NCI-H146 (cell line): ENCODE data around the gene FAM135A.

ENCODE experiments used
- DNase-seq: peaks from one replicate; lab custom pipeline; 2025; lab: John Stamatoyannopoulos, UW

Gene FAM135A

DNA sequence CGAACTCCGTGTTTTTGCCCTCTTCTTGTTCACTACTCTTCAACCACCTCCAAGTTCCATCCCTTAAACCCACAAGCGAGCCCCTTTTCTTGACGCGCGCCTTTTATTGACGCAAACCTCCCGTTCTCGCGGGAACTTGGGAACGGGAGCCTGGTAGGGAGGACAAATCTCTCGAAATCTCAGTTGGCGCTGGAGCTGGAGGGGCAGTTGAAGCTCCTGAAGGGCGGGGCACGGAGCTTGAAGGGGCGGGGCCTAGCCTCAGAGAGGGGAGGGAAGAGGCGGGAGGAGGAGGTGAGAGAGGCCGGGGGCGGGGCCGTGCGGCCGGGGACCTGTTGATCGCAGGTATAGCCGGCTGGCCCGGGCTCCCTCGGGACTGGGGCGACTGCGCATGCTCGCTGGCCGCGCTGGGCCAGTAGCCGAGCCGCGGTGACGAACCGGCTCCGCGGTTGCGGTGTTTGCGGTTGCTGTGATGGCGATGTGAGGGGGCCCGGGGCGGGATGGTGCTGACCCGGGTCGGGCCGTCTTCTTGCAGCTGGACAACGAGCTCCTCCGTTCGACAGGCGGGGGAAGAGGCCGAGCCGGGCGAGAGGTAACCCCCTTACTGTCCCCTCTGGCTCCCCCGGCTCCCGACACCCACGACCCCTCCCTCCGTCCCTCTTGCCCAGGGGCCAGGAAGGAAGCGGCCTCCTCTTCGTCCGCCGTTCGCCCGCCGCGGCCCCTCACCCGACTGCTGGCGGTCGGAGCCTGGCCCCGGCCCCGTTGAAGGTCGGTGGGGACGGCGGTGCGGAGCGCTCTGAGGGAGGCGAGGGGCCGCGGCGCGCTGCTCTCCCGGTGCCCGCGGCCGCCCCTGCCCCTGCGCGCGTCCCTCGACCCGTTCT, at the start of gene FAM135A:
Gene FAM135A (plus strand): TSS at position 395 of the 878 bp plus-strand sequence. CDS start 14,835 bp downstream, outside the sequence.
- DNase-seq: peak; percentile 99

- DNase-seq: no peak
Observed at GRCh38 chr6:70363741-70364493, 49.4 kb upstream of the FAM135A start.

- DNase-seq: peak; percentile 38
Observed at GRCh38 chr6:70369332-70369950, 43.9 kb upstream of the FAM135A start.

- no peak for DNase-seq
Observed at GRCh38 chr6:70370496-70370895, 42.8 kb upstream of the FAM135A start.

- DNase-seq: peak; percentile 82
Observed at GRCh38 chr6:70371454-70372105, 41.7 kb upstream of the FAM135A start.

DNA sequence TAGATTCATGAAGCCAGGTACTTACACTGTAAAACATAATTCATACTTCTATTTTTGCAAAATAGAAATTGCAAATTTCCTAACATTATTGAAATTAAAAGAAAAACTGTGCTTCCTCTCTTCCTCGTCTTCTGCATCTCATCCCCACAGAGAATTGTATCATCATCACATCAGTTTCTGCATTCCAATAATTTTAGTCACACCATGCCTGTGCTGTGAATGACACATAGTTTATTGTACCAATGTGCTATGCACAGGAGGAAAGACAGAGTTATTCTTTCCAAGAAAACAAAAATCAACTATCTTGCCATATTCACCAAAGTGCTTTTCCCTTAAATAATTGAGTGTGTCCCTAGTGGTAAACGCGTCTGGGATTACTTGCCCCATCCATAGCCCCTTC, 38.1 kb upstream of the FAM135A start:
- no peak for DNase-seq

DNA sequence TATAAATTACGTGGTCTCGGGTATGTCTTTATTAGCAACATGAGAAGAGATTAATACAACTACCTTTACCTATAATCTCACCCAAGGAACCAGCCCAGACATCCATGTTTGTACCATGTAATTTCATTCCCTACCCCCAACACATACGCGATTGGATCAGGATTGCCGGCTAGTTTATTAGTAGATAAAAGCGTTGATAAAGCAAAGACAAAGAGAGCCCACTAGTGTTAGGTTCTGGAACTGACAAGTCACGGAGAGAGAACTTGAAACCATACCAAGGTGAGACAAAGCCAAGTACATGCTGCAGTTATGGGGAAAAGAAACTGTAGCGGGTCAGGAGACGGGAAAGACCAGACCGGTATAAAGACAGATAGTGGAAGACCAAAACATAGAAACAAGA, 37.4 kb upstream of the FAM135A start:
- no peak for DNase-seq

- no peak for DNase-seq
Observed at GRCh38 chr6:70376628-70377027, 36.7 kb upstream of the FAM135A start.

DNA sequence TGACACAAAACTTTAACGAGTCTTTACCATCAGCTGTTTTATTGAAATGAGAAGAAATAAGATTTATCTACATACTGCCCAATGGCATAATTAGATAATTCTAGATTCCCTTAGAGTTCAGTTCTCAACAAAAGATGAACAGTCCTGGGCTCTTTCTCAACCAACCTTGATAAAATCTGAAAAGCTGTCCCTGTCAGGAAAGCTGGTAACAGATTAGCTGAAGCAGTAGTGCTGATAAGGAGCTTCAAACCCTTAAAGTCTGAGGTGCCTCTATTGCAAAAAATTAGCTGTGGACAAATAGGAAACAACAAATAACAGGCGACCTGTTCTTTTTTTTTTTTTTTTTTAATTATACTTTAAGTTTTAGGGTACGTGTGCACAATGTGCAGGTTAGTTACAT, 35.9 kb upstream of the FAM135A start:
- no peak for DNase-seq

- no peak for DNase-seq
Observed at GRCh38 chr6:70379473-70380013, 33.8 kb upstream of the FAM135A start.

GRCh38 chr6:70380252-70380651, 33.1 kb upstream of the FAM135A start:
- no peak for DNase-seq

DNA sequence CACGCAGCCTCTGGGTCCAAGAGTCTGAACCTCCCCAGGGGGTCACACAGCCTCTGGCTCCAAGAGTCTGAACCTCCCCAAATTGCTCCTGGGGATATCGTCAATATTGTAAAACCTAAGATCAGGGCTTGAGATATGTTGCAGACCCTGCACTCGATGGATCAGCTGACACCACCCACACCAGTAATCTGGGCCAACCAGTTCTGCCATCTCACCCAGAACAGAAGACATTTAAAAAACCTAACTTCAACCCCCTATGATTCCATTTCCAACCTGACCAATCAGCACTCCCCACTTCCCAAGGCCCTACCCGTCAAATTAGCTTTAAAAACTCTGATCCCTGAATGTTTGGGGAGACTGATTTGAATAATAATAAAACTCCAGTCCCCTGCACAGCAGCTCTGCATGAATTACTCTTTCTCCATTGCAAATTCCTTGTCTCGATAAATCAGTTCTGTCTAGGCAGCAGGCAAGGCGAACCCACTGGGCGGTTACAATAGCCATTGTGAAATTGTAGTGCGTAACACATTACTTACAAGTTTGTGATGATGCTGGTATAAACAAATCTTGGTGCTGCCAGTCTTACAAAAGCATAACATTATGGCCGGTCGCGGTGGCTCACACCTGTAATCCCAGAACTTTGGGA, 32.4 kb upstream of the FAM135A start:
- DNase-seq: no peak

DNA sequence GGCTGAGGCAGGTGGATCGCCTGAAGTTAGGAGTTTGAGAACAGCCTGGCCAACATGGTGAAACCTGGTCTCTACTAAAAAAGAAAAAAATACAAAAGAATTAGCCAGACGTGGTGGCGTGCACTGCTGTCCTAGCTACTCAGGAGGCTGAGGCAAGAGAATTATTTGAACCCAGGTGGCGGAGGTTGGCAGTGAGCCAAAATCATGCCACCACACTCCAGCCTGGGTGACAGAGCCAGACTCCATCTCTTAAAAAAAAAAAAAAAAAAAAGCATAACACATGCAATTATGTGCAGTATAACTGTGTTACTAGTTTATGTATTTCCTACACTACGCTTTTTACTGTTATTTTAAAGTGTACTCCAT, 31.9 kb upstream of the FAM135A start:
- DNase-seq: no peak

- DNase-seq: no peak
Observed at GRCh38 chr6:70385901-70386300, 27.4 kb upstream of the FAM135A start.

GRCh38 chr6:70388814-70389213, 24.5 kb upstream of the FAM135A start:
- no peak for DNase-seq

GRCh38 chr6:70389261-70389660, 24.0 kb upstream of the FAM135A start:
- no peak for DNase-seq

DNA sequence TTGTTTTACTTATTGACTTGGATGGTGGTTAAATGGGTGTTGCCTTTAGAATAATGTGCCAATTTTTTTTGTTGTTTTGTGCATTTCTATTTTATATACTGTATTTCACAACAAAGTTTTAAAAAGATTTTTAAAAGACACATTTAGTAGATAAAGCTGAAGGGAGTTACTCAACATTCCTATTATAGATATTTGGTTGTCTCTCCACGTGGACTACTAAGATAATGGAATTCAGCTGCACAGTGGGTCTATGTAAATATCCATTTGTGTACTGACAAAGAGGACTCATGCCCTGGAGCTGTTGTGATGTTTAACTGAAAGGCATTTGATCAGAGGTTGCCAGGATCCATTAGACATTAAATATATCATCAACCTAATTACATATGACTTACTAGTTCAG, 23.2 kb upstream of the FAM135A start:
- DNase-seq: peak; percentile 90

DNA sequence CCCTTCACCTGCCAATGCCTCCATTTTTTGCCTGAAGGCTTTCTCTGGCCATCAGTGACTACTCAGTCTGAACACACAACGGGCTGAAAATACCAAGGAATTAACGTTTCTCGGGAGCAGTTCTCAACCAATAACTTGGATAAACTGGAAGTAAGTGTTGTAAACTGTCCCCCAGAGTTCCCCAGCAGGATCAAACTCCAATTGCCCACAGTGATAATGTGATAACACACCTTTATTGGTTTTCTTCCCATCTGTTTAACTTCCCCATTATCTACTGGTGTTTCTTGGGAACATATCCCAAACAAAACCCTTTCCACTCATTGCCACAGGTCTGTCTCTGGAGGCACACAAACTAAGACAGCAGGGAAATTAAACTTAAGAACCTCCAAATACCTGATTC, 21.8 kb upstream of the FAM135A start:
- peak; percentile 29 for DNase-seq

DNA sequence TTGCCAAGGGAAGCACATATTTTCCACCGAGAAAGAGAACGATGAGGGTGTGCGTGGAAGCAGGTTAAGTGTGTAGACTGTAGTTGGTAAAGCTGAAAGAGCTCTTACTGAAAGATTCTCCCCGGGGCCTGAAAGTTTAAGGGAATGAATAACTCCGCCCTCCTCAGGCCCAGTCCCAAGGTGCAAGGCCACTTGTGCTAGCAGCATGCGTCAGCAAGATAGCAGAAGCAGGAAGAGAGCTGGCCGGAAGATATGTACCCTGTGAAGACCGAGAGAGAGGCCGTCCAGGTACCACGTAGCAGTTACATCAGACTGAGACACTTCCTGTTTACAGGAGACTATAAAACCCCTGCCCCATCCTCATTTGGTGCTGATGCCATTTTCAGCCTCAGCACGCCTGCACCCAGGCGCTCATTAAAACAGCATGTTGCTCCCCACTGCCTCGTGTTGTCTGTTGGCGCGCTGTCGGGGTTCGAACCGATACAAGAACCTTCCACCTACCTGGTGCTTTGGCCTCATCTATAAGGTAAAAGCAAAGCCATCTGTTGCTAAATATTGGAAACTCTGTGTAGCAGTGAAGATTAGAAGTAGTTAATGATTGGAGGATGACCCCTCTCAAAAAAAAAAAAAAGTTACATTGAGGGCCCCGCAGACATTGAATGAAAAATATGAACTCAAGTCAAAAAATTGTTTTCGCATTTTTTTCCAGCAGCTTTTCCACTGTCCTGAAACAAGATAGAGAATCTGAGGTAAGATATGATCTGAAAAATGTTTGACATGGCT, 18.6 kb upstream of the FAM135A start:
- DNase-seq: no peak

DNA sequence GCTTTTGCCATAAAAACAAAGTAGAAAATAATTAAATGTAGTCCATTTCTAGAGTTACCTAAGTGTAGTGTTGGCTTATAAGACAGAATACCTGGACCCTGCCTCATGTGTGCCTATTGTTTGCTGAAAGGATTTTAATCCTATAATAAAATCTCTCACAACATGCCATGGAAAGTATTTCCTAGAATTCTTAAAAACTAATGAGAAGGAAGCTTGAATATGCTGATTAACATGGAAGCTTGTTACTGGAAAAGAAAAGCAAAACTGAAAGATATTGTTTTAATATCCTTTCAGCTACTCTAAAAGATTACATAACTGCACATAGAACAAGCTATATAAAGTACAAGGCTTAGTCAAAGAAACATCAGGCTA, 18.0 kb upstream of the FAM135A start:
- DNase-seq: no peak

GRCh38 chr6:70396163-70396562, 17.1 kb upstream of the FAM135A start:
- no peak for DNase-seq
